WTC11 (cell line): ENCODE results near the gene ALOX15B.

ENCODE experiments used
- ATF1 ChIP-seq: sonication (generic); formaldehyde crosslinking; IDR thresholded peaks from 2 replicates; pipeline ENCODE4 v1.8.1; 2023; ENCODE audit warnings: mild to moderate bottlenecking, moderate library complexity, missing genetic modification reagents
- CTCF ChIP-seq: fragments of 200-600 bp; IDR thresholded peaks from 2 replicates; pipeline ENCODE4 v1.8.0; 2022; ENCODE audit warnings: antibody characterized with exemption
- NFYB ChIP-seq: sonication (generic); formaldehyde crosslinking; conservative IDR thresholded peaks from 2 replicates; pipeline ENCODE4 v1.8.0; 2022; ENCODE audit warnings: low read depth, missing genetic modification reagents
- SP1 ChIP-seq: sonication (generic); formaldehyde crosslinking; conservative IDR thresholded peaks from 2 replicates; pipeline ENCODE4 v1.8.1; 2022; ENCODE audit warnings: missing genetic modification reagents

- TF ChIP-seq SP1 (CRISPR knock-in tag): no peak
- TF ChIP-seq NFYB (CRISPR knock-in tag): no peak
- no peak for TF ChIP-seq CTCF
- TF ChIP-seq ATF1 (CRISPR knock-in tag): no peak
Measured at GRCh38 chr17:7992516-7992915, 46.3 kb upstream of the ALOX15B start.
